Heart left ventricle (tissue), 16 donors: ENCODE measurements around the gene NINJ2. TPM values are rescaled to one million over a fixed set of nuclear protein-coding genes. Genes with fewer than 3 reads are reported as not detected.

Experiments used
- ATAC-seq, 4 donors: fragments of 200-7000 bp; cut with Tn5 transposase; one replicate each; pipeline ENCODE4 v1.9.1; 2020 to 2022; ENCODE audit warnings: moderate library complexity in 4 of 4, mild to moderate bottlenecking in 3 of 4, moderate number of reproducible peaks in 1 of 4
- DNase-seq, 5 donors: peaks; one replicate each; pipeline ENCODE4 v3.0.0-alpha.2; 2020
- H3K27ac ChIP-seq, 12 donors: fragments of 200-600 bp; sonication (generic) in 4 of 12; one replicate each; pipeline versions ENCODE4 v1.5.0 to v1.8.0; 2016 to 2022; ENCODE audit warnings: mild to moderate bottlenecking in 2 of 12
- H3K27me3 ChIP-seq, 9 donors: fragments of 200-600 bp; sonication (generic) in 2 of 9; one replicate each; pipeline versions ENCODE4 v1.5.1 to v1.8.0; 2016 to 2022; ENCODE audit warnings: mild to moderate bottlenecking in 3 of 9
- H3K36me3 ChIP-seq, 9 donors: fragments of 200-600 bp; sonication (generic) in 2 of 9; one replicate each; pipeline versions ENCODE4 v1.5.0 to v1.8.0; 2018 to 2022; ENCODE audit warnings: mild to moderate bottlenecking in 2 of 9
- H3K4me1 ChIP-seq, 12 donors: fragments of 200-600 bp; sonication (generic) in 4 of 12; one replicate each; pipeline versions ENCODE4 v1.5.0 to v1.8.0; 2016 to 2022; ENCODE audit warnings: mild to moderate bottlenecking in 3 of 12
- H3K4me3 ChIP-seq, 12 donors: fragments of 200-600 bp; sonication (generic) in 4 of 12; one replicate each; pipeline versions ENCODE4 v1.5.0 to v1.8.0; 2017 to 2022; ENCODE audit warnings: mild to moderate bottlenecking in 9 of 12, moderate library complexity in 4 of 12
- H3K9me3 ChIP-seq, 12 donors: fragments of 200-600 bp; sonication (generic) in 4 of 12; one replicate each; pipeline versions ENCODE4 v1.5.0 to v1.8.0; 2016 to 2022; ENCODE audit warnings: mild to moderate bottlenecking in 1 of 12
- POLR2A ChIP-seq, 2 donors: fragments of 450-650 bp; IDR thresholded peaks; one replicate each; pipeline ENCODE4 v1.6.1; 2017; ENCODE audit warnings: antibody characterized with exemption in 2 of 2, mild to moderate bottlenecking in 2 of 2, moderate library complexity in 2 of 2
- WGBS, 4 donors: extraction: QIAGEN DNeasy Blood & Tissue Kit in 2 of 4; methylation state at CpG; one replicate each; pipeline versions ENCODE4 v1.1.5 to v1.1.7; 2013 to 2018; 5-methylcytosine and 5-hydroxymethylcytosine counted together
- intact Hi-C, 10 donors: fragments of 100-400 bp; cut with DNase I; formaldehyde crosslinking; loops; one replicate each; pipeline versions ENCODE4 v1.11.1 to v1.14.2; 2022
- polyA plus RNA-seq, 2 donors: library from polyadenylated mRNA; stranded (reverse); fragments of 200-250 nt; gene quantifications; one replicate each; pipeline ENCODE4 v1.2.3, GENCODE V29; 2013
- total RNA-seq, 9 donors: library from RNA; depleted of rRNA in 2 of 9; stranded (reverse); fragments of >200 nt in 2 of 9; fragmentation: NEBNext Ultra II Directional in 3 of 9; extraction: Animal tissue kit (Norgen Biotek cat#: 25700) in 3 of 9; gene quantifications; one replicate each; pipeline versions ENCODE4 v1.1.0 to v1.2.4, GENCODE V29; 2016 to 2023
- TF ChIP-seq, protein P1 (sequence below), 12 donors: fragments of 200-600 bp; sonication (generic) in 4 of 12; IDR thresholded peaks; one replicate each; pipeline versions ENCODE4 v1.5.0 to v1.8.0; 2018 to 2022; ENCODE audit warnings: antibody characterized with exemption in 12 of 12, mild to moderate bottlenecking in 5 of 12
- donor health status: ischemic (EF 13 %, LVEDD 7.1; RV severe dilation, severe dysfunction).
- donor health status: healthy with polysubstance abuse.
- donor health status: DM: no; HTN: yes; CAD: no.
- donor health status: DM: no; HTN: no; CAD: no.
- donor health status: ischemic (EF 25% LVEDD 6.9; RV normal size, moderate dysfunction).
- donor health status: ischemic (EF 25% LVEDD 5.7; RV mildly dilated, moderate dysfunction).
- donor health status: healthy.
- donor health status: DM: yes; HTN: yes; CAD: no.
- donor health status: ischemic (EF 35%, LVEDD 5.7; RV mildly dilated, moderate dysfunction).
- donor health status: nonischemic (EF 11% LVEDD 7.7; RV severe dilation, severe dysfunction).
- donor health status: DM: yes; HTN: yes; CAD: no.
- donor health status: PGD.
- donor health status: ischemic (EF 29% LVEDD 5.4; RV normal size, mild dysfunction).
- donor health status: nonischemic (EF 23%, LVEDD 6.1; RV moderate dilation, normal function).

NINJ2 gene
- total and polyA plus RNA-seq, 11 donors, result 2.8 to 15.0 (median 5.2) TPM

DNA sequence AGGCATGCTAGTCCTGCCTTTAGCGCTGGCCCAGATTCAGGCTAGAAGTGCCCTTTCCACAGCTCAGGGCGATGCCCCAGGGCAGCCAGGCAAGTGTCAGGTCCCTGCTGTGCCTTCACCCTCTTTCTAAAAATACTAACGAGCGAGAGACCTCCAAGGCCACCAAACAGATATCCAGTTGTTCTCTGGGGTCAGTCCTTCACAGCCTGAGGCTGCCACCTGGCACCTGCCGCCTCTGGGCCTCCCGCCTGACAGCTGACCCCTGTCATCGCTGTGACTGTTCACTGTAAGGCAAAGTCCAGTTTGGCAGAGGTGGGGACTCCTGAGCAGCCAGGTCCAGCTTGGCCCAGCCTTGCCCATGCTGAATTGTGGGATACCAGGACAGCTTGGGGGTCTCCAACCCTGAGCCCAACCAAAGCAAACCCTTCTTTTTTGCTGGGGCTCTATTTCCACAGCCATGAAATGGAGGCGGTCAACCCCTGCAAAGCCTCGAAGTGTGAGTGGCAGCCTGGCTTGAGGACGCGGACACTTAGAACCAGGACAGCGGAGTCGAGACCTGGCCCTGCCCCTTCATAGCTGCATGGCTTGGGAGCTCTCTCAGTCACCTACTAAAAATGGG, 79.9 kb downstream of the NINJ2 start:
- TF ChIP-seq, protein P1, sequence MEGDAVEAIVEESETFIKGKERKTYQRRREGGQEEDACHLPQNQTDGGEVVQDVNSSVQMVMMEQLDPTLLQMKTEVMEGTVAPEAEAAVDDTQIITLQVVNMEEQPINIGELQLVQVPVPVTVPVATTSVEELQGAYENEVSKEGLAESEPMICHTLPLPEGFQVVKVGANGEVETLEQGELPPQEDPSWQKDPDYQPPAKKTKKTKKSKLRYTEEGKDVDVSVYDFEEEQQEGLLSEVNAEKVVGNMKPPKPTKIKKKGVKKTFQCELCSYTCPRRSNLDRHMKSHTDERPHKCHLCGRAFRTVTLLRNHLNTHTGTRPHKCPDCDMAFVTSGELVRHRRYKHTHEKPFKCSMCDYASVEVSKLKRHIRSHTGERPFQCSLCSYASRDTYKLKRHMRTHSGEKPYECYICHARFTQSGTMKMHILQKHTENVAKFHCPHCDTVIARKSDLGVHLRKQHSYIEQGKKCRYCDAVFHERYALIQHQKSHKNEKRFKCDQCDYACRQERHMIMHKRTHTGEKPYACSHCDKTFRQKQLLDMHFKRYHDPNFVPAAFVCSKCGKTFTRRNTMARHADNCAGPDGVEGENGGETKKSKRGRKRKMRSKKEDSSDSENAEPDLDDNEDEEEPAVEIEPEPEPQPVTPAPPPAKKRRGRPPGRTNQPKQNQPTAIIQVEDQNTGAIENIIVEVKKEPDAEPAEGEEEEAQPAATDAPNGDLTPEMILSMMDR (IDR thresholded peaks at IDR 0.05), result no peak
- TF ChIP-seq POLR2A (IDR thresholded peaks at IDR 0.05), result no peak
- Histone ChIP-seq H3K36me3 (no peaks in the 10 kb centered on the region), H3K4me1 (peaks cover 4 to 35% (median 15%) of the 10 kb centered on the region in 12 donors), H3K4me3 (no peak overlapping the region), H3K9me3 (peaks cover 0 to 2% (median 0%) of the 10 kb centered on the region in 12 donors), H3K27ac (peak overlapping the region in 11 of 12 donors; percentile 36 to 93 (median 75)), H3K27me3 (no peaks in the 10 kb centered on the region)
- WGBS, 4 donors, result 43 to 67% (median 51%) methylated on average over 13 of the region's 13 CpGs
- DNase-seq, result peak; percentile 71 to 89 (median 78)
- intact Hi-C loops, result loop anchor here in 2 of 10 donors (1.0 kb wide), 1 partner anchor 8 kb away; no protein-coding TSS in a partner anchor
- peak; percentile 92 to 94 (median 92) for ATAC-seq

DNA sequence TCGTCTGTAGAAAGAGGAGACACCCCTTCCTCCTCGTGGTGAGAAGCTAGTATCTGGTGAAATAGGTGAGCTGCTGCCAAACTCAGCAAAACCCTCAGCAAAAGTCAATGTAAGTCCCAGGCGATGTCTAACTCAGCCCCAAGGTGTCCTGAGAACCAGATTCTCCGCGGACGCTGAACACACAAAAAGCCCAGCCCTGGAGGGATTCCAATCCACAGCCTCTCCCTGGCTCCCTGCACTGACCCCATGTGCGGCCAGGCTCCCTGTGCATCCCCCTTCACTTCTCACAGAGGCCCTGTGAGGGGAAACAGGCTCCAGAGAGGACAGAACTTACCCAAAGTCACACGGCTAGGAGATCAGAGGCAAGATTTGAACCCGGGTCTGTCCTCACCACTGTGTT, 81.5 kb downstream of the NINJ2 start:
- H3K36me3 ChIP-seq, result no peaks in the 10 kb centered on the region

DNA sequence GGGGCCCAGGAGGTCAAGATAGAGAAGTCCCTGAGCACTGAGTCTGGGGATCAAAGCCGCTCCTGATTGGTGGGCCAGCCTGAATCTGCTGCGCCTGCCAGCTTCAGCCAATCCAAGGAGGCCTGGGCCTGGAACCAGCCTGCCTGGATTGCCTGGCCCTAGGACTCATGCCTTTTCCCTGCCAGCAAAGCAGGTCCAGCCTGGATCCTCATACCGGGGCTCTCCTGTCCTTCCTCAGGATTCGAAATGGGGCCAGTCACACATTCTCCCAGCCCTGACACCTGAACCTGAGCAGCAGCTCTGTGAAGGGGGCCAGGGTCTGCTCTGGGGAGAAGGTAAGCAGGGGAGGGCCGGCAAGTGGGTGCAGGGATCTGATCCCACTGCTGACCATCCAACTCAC, 81.9 kb downstream of the NINJ2 start:
- 80 to 84% (median 84%) methylated on average over 5 of the region's 5 CpGs for WGBS, 4 donors
- TF ChIP-seq, protein P1 (IDR thresholded peaks at IDR 0.05), result no peak
- no peak for TF ChIP-seq POLR2A (IDR thresholded peaks at IDR 0.05)
- Histone ChIP-seq H3K4me1 (peaks cover 4 to 48% (median 22%) of the 10 kb centered on the region in 12 donors), H3K9me3 (no peaks in the 10 kb centered on the region), H3K27me3 (no peaks in the 10 kb centered on the region), H3K27ac (peak overlapping the region in 8 of 12 donors; percentile 19 to 82 (median 54)), H3K36me3 (no peaks in the 10 kb centered on the region), H3K4me3 (no peak overlapping the region)
- intact Hi-C loops, result no loop called here
- peak in 3 of 4 donors; percentile 21 to 43 (median 32) for ATAC-seq
- DNase-seq, result peak in 2 of 5 donors; percentile 60 to 63

More for the DNA sequence above, 81.5 kb downstream of the NINJ2 start:
- peak in 2 of 5 donors; percentile 25 to 29 for DNase-seq
- Histone ChIP-seq H3K4me3 (no peak overlapping the region), H3K9me3 (no peaks in the 10 kb centered on the region), H3K27ac (peak overlapping the region in 7 of 12 donors; percentile 19 to 82 (median 62)), H3K4me1 (peaks cover 4 to 44% (median 18%) of the 10 kb centered on the region in 12 donors), H3K27me3 (no peaks in the 10 kb centered on the region)
- WGBS, 4 donors, result 57 to 71% (median 61%) methylated on average over 9 of the region's 9 CpGs
- intact Hi-C loops, result no loop called here
- ATAC-seq, result no peak
- TF ChIP-seq, protein P1 (IDR thresholded peaks at IDR 0.05), result no peak
- TF ChIP-seq POLR2A (IDR thresholded peaks at IDR 0.05), result no peak

DNA sequence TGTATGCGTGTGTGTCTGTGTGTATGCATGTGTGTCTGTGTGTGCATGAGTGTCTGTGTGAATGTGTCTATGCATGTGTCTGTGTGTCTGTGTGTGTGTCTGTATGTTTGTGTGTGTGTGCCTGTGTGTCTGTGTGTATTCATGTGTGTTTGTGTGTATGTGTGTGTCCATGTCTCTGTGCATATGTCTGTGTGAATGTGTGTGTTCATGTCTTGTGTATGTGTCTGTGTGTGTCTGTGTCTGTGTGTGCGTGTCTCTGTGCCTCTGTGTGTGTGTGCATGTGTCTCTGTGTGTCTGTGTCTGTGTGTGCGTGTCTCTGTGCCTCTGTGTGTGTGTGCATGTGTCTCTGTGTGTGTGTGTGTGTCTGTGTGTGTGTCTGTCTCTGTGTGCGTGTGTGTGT, 82.4 kb downstream of the NINJ2 start:
- Histone ChIP-seq H3K9me3 (no peaks in the 10 kb centered on the region), H3K27me3 (no peaks in the 10 kb centered on the region), H3K36me3 (no peaks in the 10 kb centered on the region), H3K4me1 (peaks cover 6 to 53% (median 26%) of the 10 kb centered on the region in 12 donors), H3K27ac (peak overlapping the region in 4 of 12 donors; percentile 47 to 81 (median 64)), H3K4me3 (no peak overlapping the region)
- TF ChIP-seq, protein P1 (IDR thresholded peaks at IDR 0.05), result no peak
- TF ChIP-seq POLR2A (IDR thresholded peaks at IDR 0.05), result no peak
- DNase-seq (no peak), ATAC-seq (no peak)
- intact Hi-C loops, result no loop called here
- WGBS, 4 donors, result 89 to 98% (median 94%) methylated on average over 4 of the region's 4 CpGs
